ENCODE measurements around the gene SND1.

SND1 gene

DNA sequence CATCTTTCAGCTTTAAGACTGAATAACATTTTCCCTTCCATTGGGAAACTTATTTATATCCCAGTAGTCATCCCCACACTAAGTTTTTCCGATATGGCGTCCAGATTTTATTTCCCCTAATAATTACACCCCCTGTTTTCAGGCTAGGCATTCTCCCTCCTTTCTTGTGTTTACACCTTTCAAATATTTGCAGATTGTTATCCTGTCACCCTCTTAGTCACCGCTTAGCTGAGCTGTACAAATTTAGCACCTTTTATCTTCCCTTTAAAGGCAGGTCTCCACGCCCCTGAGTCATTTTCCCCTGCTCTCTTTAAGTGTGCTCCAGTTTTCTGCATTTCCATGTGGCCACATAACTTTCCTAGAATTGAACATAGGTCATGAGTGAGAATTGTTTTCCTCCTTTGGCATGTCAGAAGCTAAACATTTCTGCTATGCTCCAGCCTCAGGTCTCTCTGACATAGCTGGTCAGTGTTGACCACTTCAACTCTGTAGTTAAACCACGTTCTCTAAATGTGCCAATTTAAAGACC, 331.9 kb downstream of the SND1 start:
- TF ChIP-seq, protein P1, sequence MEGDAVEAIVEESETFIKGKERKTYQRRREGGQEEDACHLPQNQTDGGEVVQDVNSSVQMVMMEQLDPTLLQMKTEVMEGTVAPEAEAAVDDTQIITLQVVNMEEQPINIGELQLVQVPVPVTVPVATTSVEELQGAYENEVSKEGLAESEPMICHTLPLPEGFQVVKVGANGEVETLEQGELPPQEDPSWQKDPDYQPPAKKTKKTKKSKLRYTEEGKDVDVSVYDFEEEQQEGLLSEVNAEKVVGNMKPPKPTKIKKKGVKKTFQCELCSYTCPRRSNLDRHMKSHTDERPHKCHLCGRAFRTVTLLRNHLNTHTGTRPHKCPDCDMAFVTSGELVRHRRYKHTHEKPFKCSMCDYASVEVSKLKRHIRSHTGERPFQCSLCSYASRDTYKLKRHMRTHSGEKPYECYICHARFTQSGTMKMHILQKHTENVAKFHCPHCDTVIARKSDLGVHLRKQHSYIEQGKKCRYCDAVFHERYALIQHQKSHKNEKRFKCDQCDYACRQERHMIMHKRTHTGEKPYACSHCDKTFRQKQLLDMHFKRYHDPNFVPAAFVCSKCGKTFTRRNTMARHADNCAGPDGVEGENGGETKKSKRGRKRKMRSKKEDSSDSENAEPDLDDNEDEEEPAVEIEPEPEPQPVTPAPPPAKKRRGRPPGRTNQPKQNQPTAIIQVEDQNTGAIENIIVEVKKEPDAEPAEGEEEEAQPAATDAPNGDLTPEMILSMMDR (IDR thresholded peaks at IDR 0.05), result no peak

DNA sequence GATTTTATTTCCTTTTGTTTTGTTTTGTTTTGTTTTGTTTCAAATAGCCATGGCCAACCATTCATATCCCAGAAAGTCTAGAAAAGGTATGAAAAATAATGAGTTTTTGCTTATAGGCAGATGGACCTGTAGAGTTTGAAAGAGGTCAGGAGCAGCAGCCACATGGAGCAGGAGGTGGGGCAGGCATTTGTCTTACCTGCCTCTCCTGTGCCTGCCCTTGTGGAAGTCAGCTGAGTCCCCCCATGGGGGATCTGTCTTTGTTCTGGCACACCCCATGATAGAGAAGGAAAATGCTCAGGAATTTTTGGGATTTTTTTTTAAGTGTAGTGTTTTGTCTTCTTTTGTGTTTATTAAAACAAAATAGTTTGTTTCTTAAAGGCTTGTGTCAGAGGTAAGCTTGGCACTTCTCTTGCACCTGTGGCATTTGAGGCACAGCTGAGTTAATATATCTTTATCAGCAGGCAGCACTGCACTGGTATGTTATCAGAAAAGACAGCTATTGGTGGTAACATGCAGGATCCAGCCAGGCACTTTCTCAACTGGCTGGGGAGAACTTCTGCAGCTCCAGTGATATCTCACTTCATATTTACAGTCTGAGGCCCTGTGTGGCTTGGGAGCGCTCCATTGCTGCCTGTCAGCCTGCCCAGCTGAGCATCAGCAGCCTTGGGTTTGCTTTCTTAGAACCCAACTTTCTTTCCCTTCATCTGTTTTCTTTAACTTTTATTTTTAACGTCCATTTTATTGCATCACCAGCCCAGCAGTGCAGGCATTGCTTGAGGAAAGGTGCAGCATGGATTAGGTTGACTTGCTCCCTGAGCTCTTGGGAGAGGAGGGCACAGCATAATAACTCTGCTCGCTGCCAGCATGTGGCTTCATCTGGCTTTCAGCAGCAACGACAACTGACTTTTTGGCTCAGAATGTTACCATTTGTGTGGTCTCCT, 334.9 kb downstream of the SND1 start:
- TF ChIP-seq, protein P1 (IDR thresholded peaks at IDR 0.05), result no peak

DNA sequence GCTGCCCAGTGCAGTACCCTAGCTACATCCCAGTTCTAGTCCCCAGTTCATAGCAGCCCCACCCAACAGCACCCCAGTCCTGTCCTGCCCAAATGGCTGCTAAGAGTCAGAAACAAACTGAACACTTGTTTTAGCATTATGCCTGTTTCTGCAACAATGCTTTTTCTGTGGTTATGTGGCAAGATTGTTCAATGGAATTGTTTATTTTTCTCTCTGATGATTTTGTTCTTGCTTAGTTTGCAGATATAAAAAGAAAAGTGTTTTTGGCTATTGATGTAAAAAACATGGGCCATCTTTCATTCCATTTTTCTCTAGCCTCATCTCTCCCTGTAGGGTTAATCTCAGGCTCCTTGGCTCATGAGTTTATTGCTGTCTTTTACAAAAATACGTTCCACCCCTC, 336.8 kb downstream of the SND1 start:
- TF ChIP-seq, protein P1 (IDR thresholded peaks at IDR 0.05), result no peak

DNA sequence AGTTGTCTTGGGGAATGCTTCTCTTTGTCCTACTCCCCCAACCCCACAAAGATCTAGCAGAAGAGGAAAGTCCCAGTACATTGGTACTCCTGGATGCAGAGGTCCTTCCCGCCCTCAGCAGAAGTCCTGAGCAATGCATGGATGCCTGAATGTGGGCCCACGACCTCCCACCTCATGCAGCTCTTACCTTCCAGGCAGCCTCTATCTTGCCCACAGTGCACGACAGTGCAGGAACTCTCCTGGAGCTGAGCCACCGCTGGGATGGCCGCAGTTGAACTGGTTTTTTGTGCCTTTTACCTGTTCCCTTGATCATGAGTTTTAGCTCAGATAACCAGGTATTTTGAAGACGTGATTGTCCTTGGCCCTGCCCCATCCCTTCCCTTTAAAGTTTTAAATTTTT, 341.3 kb downstream of the SND1 start:
- TF ChIP-seq, protein P1 (IDR thresholded peaks at IDR 0.05), result no peak

DNA sequence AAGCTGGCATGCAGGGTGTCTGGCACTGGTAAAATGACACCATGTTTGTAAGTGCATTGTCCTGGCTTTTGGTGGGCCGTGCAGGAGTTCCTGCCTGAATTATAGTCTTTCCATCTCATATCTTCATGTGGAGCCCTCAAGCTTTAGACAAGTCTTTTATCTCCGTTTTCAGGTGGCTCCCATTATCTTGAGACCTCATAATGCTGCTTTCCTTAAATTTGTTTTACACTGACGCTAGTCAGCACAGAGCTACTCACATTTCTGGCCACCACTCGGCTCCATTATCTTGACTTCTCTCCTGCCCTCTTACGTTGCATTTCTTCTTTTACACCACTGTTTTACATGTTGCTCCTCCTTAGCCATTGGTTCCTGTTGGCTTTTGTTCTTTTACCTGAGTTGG, 342.0 kb downstream of the SND1 start:
- TF ChIP-seq, protein P1 (IDR thresholded peaks at IDR 0.05), result no peak

DNA sequence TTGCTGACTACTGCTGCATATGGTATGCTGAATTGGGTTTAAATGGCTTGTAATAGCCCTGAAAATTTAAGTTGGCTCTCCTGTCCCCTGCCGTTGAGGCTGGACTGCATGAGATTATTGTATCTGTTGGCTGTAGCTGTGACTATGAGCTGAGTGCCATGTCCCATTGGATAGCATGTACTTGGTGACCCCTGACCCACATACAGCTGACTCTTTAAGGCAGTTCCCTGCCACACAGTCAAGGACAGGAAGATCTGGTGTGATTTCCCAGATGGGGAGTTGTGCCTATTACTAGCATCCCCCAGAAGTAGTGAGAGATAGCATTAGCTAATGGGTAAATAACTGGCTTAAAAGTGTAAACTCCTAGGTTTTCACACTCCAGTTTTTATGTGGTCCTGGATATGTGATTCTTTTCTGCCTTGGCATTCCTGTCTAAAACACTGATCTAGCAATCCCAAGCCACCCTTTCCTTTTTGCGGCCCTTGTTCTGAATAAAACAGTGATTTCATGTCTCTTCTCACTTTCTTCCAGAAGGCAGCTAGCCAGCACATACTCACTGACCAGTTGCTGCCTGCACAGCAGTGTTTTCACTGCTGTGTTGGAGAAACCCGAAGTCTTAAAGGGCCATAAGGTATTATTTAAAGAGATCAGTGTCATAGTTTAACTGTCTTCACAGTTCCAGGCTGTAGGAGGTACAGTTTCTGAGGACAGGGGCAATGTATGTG, 343.3 kb downstream of the SND1 start:
- TF ChIP-seq, protein P1 (IDR thresholded peaks at IDR 0.05), result no peak

DNA sequence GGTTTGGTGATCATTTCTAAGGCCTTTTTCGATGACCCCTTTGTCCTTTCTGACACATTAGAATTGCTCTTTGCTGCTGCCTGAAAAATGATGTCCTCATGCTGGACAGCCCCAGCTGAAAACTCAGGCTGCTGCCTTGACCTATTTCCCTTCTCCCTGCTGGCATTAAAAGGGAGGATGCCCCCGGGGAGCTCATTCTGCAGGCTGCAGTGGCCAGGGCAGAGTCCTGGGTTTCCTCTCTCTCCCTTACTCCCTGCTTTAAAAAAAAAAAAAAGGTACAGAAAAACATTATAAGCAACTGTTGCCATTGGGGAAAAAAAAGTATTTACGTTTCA, 343.9 kb downstream of the SND1 start:
- TF ChIP-seq, protein P1 (IDR thresholded peaks at IDR 0.05), result no peak

Measured in LNCAP (cell line).